Measurements from ENCODE around the gene ZFYVE9. TPM values are rescaled to one million over a fixed set of nuclear protein-coding genes. Genes with fewer than 3 reads are reported as not detected.
A peak's percentile ranks its signal among the peaks of the same experiment; 100 is the strongest.

Gene ZFYVE9
- total and polyA plus RNA-seq, 2 of the 13 experiments (the other 11 are each of a cell fraction or from before 2014, with no cell fraction given) = 9.2 to 19.8 TPM

DNA sequence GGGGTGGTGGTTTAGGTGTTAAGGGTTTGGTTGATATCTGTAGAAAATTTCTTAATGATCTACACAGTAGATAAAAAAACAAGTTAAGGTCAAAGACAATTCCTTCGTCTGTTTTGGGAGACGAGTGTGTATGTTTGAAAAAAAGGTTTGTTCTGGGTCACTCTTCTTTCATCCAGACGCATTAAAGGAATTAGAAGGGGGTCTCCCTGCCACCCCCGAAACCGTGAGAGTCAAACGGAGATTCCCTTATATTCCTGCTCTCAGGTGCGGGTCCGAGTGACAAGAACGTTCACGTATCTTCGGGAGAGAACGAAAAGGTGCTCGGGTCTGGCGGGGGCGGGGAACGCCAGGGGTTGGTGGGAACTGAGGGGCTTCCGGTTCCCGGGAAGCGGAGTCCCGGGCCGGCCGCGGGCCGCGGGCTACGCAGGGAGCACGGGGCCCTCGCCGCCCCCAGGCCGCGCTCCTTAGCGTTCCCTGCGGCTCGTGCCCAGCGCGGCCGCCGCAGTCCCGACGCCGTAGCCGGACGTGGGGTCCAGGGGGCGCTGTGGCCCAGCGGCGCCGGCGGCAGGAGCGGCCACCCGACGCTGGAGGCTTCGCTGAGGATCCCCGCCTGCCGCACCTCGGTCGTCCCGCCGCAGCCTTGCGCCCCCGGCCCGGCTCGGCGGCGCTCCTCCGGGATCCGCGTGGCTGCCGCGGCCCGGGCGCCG, at the start of gene ZFYVE9 (continued):
- no peak for TF ChIP-seq ZBTB4 (CRISPR knock-in tag; IDR thresholded peaks at IDR 0.05; ENCODE audit: borderline replicate concordance)
- peak; percentile 64 for TF ChIP-seq ZNF768 (CRISPR knock-in tag; IDR thresholded peaks at IDR 0.05)
- peak; percentile 83 for TF ChIP-seq HOXA3 (CRISPR knock-in tag; IDR thresholded peaks at IDR 0.05)
- TF ChIP-seq ERF (CRISPR knock-in tag; IDR thresholded peaks at IDR 0.05) = peak; percentile 57; the same call in 1 of the 2 replicates
- peak; percentile 53 for TF ChIP-seq ATF7-NPFF (CRISPR knock-in tag; IDR thresholded peaks at IDR 0.05; ENCODE audit: low read depth)
- TF ChIP-seq YEATS4 (CRISPR knock-in tag; IDR thresholded peaks at IDR 0.05; ENCODE audit: borderline replicate concordance) = peak; percentile 51
- TF ChIP-seq ZNF574 (CRISPR knock-in tag; IDR thresholded peaks at IDR 0.05) = peak; percentile 97
- TF ChIP-seq RXRB (CRISPR knock-in tag; IDR thresholded peaks at IDR 0.05; ENCODE audit: borderline replicate concordance) = 0 out of 2 replicates have a peak, but pooled peaks have one; percentile 34
- peak; percentile 11 for TF ChIP-seq TEAD3 (CRISPR knock-in tag; optimal IDR thresholded peaks at IDR 0.05; ENCODE audit: borderline replicate concordance)
- TF ChIP-seq ASH2L (IDR thresholded peaks at IDR 0.05; ENCODE audit: insufficient read length, low read depth, low read length) = peak; percentile 60
- TF ChIP-seq CHCHD3 (CRISPR knock-in tag; IDR thresholded peaks at IDR 0.05) = no peak
- peak; percentile 8; the same call in 1 of the 2 replicates for TF ChIP-seq ZNF33B (CRISPR knock-in tag; IDR thresholded peaks at IDR 0.05)
- TF ChIP-seq, protein P1, sequence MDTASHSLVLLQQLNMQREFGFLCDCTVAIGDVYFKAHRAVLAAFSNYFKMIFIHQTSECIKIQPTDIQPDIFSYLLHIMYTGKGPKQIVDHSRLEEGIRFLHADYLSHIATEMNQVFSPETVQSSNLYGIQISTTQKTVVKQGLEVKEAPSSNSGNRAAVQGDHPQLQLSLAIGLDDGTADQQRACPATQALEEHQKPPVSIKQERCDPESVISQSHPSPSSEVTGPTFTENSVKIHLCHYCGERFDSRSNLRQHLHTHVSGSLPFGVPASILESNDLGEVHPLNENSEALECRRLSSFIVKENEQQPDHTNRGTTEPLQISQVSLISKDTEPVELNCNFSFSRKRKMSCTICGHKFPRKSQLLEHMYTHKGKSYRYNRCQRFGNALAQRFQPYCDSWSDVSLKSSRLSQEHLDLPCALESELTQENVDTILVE (CRISPR knock-in tag; IDR thresholded peaks at IDR 0.05) = peak; percentile 89; the same call in 1 of the 2 replicates
- no peak for TF ChIP-seq SRF (IDR thresholded peaks at IDR 0.05; ENCODE audit: low read depth, low read length)
- TF ChIP-seq NAIF1 (CRISPR knock-in tag; IDR thresholded peaks at IDR 0.05; ENCODE audit: borderline replicate concordance) = peak; percentile 54; the same call in 1 of the 2 replicates
- TF ChIP-seq ZNF556 (CRISPR knock-in tag; IDR thresholded peaks at IDR 0.05; ENCODE audit: borderline replicate concordance) = peak; percentile 21; the same call in 1 of the 2 replicates
- TF ChIP-seq, protein P2, sequence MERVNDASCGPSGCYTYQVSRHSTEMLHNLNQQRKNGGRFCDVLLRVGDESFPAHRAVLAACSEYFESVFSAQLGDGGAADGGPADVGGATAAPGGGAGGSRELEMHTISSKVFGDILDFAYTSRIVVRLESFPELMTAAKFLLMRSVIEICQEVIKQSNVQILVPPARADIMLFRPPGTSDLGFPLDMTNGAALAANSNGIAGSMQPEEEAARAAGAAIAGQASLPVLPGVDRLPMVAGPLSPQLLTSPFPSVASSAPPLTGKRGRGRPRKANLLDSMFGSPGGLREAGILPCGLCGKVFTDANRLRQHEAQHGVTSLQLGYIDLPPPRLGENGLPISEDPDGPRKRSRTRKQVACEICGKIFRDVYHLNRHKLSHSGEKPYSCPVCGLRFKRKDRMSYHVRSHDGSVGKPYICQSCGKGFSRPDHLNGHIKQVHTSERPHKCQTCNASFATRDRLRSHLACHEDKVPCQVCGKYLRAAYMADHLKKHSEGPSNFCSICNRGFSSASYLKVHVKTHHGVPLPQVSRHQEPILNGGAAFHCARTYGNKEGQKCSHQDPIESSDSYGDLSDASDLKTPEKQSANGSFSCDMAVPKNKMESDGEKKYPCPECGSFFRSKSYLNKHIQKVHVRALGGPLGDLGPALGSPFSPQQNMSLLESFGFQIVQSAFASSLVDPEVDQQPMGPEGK (CRISPR knock-in tag; IDR thresholded peaks at IDR 0.05) = peak; percentile 79
- no peak for TF ChIP-seq HDAC2 (CRISPR knock-in tag; IDR thresholded peaks at IDR 0.05)
- TF ChIP-seq, protein P3, sequence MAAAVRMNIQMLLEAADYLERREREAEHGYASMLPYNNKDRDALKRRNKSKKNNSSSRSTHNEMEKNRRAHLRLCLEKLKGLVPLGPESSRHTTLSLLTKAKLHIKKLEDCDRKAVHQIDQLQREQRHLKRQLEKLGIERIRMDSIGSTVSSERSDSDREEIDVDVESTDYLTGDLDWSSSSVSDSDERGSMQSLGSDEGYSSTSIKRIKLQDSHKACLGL (CRISPR knock-in tag; IDR thresholded peaks at IDR 0.05) = peak; percentile 66; the same call in 1 of the 2 replicates
- TF ChIP-seq ZNF263 (CRISPR knock-in tag; IDR thresholded peaks at IDR 0.05) = peak; percentile 90

Data from HepG2 (cell line).